Spleen (tissue), 11 donors: ENCODE data around the gene ATP7B. TPM values are rescaled to one million over a fixed set of nuclear protein-coding genes. Genes with fewer than 3 reads are reported as not detected.

Experiments
- DNase-seq: peaks from one replicate; pipeline ENCODE4 v3.0.0-alpha.2; 2020
- H3K27ac ChIP-seq, 8 donors: fragments of 200-600 bp; sonication (generic) in 7 of 8; 1 replicate in 4 of 8; 2 replicates in 4 of 8; pipeline versions ENCODE4 v1.5.0 to v1.8.0; 2016 to 2021; ENCODE audit warnings: inconsistent platforms in 4 of 8, mild to moderate bottlenecking in 4 of 8, moderate library complexity in 1 of 8
- H3K27me3 ChIP-seq, 7 donors: fragments of 200-600 bp; sonication (generic) in 6 of 7; replicated peaks in 1 of 7; 1 replicate in 4 of 7; 2 replicates in 3 of 7; pipeline versions ENCODE4 v1.5.0 to v1.8.0; 2016 to 2021; ENCODE audit warnings: inconsistent platforms in 3 of 7, mild to moderate bottlenecking in 1 of 7
- H3K36me3 ChIP-seq, 6 donors: fragments of 200-600 bp; sonication (generic) in 5 of 6; 1 replicate in 4 of 6; 2 replicates in 2 of 6; pipeline versions ENCODE4 v1.5.0 to v1.8.0; 2016 to 2021; ENCODE audit warnings: inconsistent platforms in 2 of 6
- H3K4me1 ChIP-seq, 6 donors: fragments of 200-600 bp; sonication (generic) in 5 of 6; 1 replicate in 3 of 6; 2 replicates in 3 of 6; pipeline versions ENCODE4 v1.5.0 to v1.8.0; 2016 to 2021; ENCODE audit warnings: inconsistent platforms in 3 of 6
- H3K4me3 ChIP-seq, 8 donors: fragments of 200-600 bp; sonication (generic) in 7 of 8; 1 replicate in 4 of 8; 2 replicates in 4 of 8; pipeline versions ENCODE4 v1.5.0 to v1.8.0; 2016 to 2021; ENCODE audit warnings: inconsistent platforms in 4 of 8, mild to moderate bottlenecking in 4 of 8, moderate library complexity in 2 of 8
- H3K9me3 ChIP-seq, 8 donors: fragments of 200-600 bp; sonication (generic) in 7 of 8; 1 replicate in 4 of 8; 2 replicates in 4 of 8; pipeline versions ENCODE4 v1.5.0 to v1.8.0; 2016 to 2021; ENCODE audit warnings: inconsistent platforms in 4 of 8
- POLR2A ChIP-seq, 3 donors: fragments of 450-650 bp; IDR thresholded peaks; one replicate each; pipeline ENCODE4 v1.5.1; 2017; ENCODE audit warnings: antibody characterized with exemption in 3 of 3, mild to moderate bottlenecking in 1 of 3
- POLR2AphosphoS5 ChIP-seq, 3 donors: sonication (generic); formaldehyde crosslinking; IDR thresholded peaks; one replicate each; pipeline ENCODE4 v1.5.1; 2017; ENCODE audit warnings: antibody characterized with exemption in 3 of 3
- WGBS, 5 donors: extraction: QIAGEN DNeasy Blood & Tissue Kit in 3 of 5; methylation state at CpG; one replicate each; pipeline versions ENCODE4 v1.1.5 to v1.1.7; 2013 to 2018; 5-methylcytosine and 5-hydroxymethylcytosine counted together
- intact Hi-C: fragments of 100-400 bp; cut with DNase I; formaldehyde crosslinking; loops from one replicate; pipeline ENCODE4 v1.15.0; 2023; ENCODE audit warnings: low total_unique reads
- polyA plus RNA-seq, 3 donors: library from polyadenylated mRNA; stranded (reverse); fragments of 200-250 nt; gene quantifications; one replicate each; pipeline ENCODE4 v1.2.1, GENCODE V29; 2013
- total RNA-seq, 7 donors: library from RNA; depleted of rRNA in 3 of 7; stranded (reverse); fragments of >200 nt in 3 of 7; fragmentation: NEBNext Ultra II Directional in 4 of 7; extraction: Animal tissue kit (Norgen Biotek cat#: 25700) in 4 of 7; gene quantifications; one replicate each; pipeline versions ENCODE4 v1.1.0 to v1.2.1, GENCODE V29; 2016 to 2021
- TF ChIP-seq, protein P1 (sequence below), 11 experiments: fragments of 200-600 bp in 7 of 11; fragments of 450-650 bp in 4 of 11; sonication (generic) in 4 of 11; IDR thresholded peaks in 8 of 11; conservative IDR thresholded peaks in 3 of 11; 1 replicate in 7 of 11; 2 replicates in 4 of 11; pipeline versions ENCODE4 v1.4.0 to v1.8.0; 2016 to 2021; ENCODE audit warnings: antibody characterized with exemption in 11 of 11, inconsistent platforms in 4 of 11, mild to moderate bottlenecking in 1 of 11
- donor health status: healthy with polysubstance abuse.
- donor health status: DM: no; HTN: no; CAD: no; lungs with moderate emphysema.
- donor health status: DM: no; HTN: no; CAD: no.
- donor health status: Bipolar disorder and iron deficiency.
- donor health status: healthy.
- donor health status: DM: no; HTN: no; CAD: no.
- donor health status: DM: yes; HTN: yes; CAD: no.

Gene ATP7B
- total and polyA plus RNA-seq, 10 donors: 0.17 to 3.7 (median 2.4) TPM

- intact Hi-C loops: no loop called here
- TF ChIP-seq POLR2A (IDR thresholded peaks at IDR 0.05) (no peak), POLR2AphosphoS5 (IDR thresholded peaks at IDR 0.05) (no peak)
- TF ChIP-seq, protein P1, sequence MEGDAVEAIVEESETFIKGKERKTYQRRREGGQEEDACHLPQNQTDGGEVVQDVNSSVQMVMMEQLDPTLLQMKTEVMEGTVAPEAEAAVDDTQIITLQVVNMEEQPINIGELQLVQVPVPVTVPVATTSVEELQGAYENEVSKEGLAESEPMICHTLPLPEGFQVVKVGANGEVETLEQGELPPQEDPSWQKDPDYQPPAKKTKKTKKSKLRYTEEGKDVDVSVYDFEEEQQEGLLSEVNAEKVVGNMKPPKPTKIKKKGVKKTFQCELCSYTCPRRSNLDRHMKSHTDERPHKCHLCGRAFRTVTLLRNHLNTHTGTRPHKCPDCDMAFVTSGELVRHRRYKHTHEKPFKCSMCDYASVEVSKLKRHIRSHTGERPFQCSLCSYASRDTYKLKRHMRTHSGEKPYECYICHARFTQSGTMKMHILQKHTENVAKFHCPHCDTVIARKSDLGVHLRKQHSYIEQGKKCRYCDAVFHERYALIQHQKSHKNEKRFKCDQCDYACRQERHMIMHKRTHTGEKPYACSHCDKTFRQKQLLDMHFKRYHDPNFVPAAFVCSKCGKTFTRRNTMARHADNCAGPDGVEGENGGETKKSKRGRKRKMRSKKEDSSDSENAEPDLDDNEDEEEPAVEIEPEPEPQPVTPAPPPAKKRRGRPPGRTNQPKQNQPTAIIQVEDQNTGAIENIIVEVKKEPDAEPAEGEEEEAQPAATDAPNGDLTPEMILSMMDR (IDR thresholded peaks at IDR 0.05 in 8 of 11, conservative IDR thresholded peaks at IDR 0.05 in 3 of 11): no peak
Measured at GRCh38 chr13:51976890-51977289, 34.4 kb downstream of the ATP7B start.

DNA sequence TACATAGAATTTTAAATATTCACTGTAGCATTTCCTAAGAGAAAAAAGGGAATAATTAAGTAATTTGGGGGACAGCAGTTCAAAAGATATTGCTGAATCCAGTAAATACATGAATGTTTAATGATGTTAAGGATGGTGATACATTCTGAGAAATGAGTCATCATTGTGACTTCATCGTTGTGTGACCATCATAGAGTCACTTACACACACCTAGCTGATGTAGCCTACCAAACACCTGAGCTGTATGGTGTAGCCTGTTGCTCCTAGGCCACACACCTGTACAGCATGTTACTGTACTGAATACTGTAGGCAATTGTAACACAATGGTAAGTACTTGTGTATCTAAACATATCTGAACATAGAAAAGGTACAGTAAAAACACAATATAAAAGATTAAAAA, 34.8 kb downstream of the ATP7B start:
- no peaks in the 10 kb centered on the region for H3K9me3 ChIP-seq
- DNase-seq: no peak
- TF ChIP-seq POLR2A (IDR thresholded peaks at IDR 0.05): no peak
- TF ChIP-seq, protein P1 (IDR thresholded peaks at IDR 0.05 in 8 of 11, conservative IDR thresholded peaks at IDR 0.05 in 3 of 11): no peak
- no peak for TF ChIP-seq POLR2AphosphoS5 (IDR thresholded peaks at IDR 0.05)
- H3K27me3 ChIP-seq: no peaks in the 10 kb centered on the region
- H3K4me1 ChIP-seq: no peaks in the 10 kb centered on the region
- H3K27ac ChIP-seq: no peak overlapping the region
- H3K36me3 ChIP-seq: no peaks in the 10 kb centered on the region
- intact Hi-C loops: no loop called here
- WGBS, 5 donors: 0 to 79% (median 27%) methylated on average over 1 of the region's 1 CpG
- no peak overlapping the region for H3K4me3 ChIP-seq

More at GRCh38 chr13:51976890-51977289, 34.4 kb downstream of the ATP7B start:
- no peak for DNase-seq
- no peaks in the 10 kb centered on the region for H3K9me3 ChIP-seq
- no peak overlapping the region for H3K4me3 ChIP-seq
- no peaks in the 10 kb centered on the region for H3K36me3 ChIP-seq
- H3K27me3 ChIP-seq: no peaks in the 10 kb centered on the region
- H3K27ac ChIP-seq: no peak overlapping the region
- 90 to 95% (median 93%) methylated on average over 5 of the region's 5 CpGs for WGBS, 5 donors
- H3K4me1 ChIP-seq: no peaks in the 10 kb centered on the region

GRCh38 chr13:51974482-51974881, 36.8 kb downstream of the ATP7B start:
- H3K36me3 ChIP-seq: no peaks in the 10 kb centered on the region
- H3K4me1 ChIP-seq: no peaks in the 10 kb centered on the region
- DNase-seq: no peak
- intact Hi-C loops: no loop called here
- WGBS, 5 donors: 82 to 97% (median 91%) methylated on average over 6 of the region's 6 CpGs
- H3K27me3 ChIP-seq: peaks cover 0 to 3% (median 0%) of the 10 kb centered on the region in 7 donors
- H3K4me3 ChIP-seq: no peak overlapping the region
- TF ChIP-seq POLR2AphosphoS5 (IDR thresholded peaks at IDR 0.05): no peak
- no peak for TF ChIP-seq POLR2A (IDR thresholded peaks at IDR 0.05)
- TF ChIP-seq, protein P1 (IDR thresholded peaks at IDR 0.05 in 8 of 11, conservative IDR thresholded peaks at IDR 0.05 in 3 of 11): no peak
- no peak overlapping the region for H3K27ac ChIP-seq
- H3K9me3 ChIP-seq: no peaks in the 10 kb centered on the region

- TF ChIP-seq POLR2A (IDR thresholded peaks at IDR 0.05) (no peak), POLR2AphosphoS5 (IDR thresholded peaks at IDR 0.05) (no peak)
- TF ChIP-seq, protein P1 (IDR thresholded peaks at IDR 0.05 in 8 of 11, conservative IDR thresholded peaks at IDR 0.05 in 3 of 11): no peak
- H3K27ac ChIP-seq: no peak overlapping the region
- intact Hi-C loops: no loop called here
- H3K27me3 ChIP-seq: peaks cover 0 to 4% (median 0%) of the 10 kb centered on the region in 7 donors
- DNase-seq: no peak
- no peaks in the 10 kb centered on the region for H3K36me3 ChIP-seq
- 92 to 94% (median 92%) methylated on average over 15 of the region's 15 CpGs for WGBS, 5 donors
- H3K9me3 ChIP-seq: no peaks in the 10 kb centered on the region
- no peaks in the 10 kb centered on the region for H3K4me1 ChIP-seq
- H3K4me3 ChIP-seq: no peak overlapping the region
Measured at GRCh38 chr13:51971520-51972426, 39.5 kb downstream of the ATP7B start.
